Adrenal gland (tissue), 5 donors: ENCODE measurements around the gene SRCIN1.
"Not testable (repeated sequence)": the region's sequence is repeated elsewhere in the genome, so short reads cannot be mapped to it uniquely, and the experiment has no call there.

Source experiments
- CTCF ChIP-seq, 6 experiments: fragments of 450-650 bp in 4 of 6; fragments of 200-600 bp in 2 of 6; sonication (generic) in 1 of 6; IDR thresholded peaks; 1 replicate in 5 of 6; 2 replicates in 1 of 6; pipeline versions ENCODE4 v1.5.1 to v1.8.0; 2016 to 2021; ENCODE audit warnings: antibody characterized with exemption in 6 of 6, mild to moderate bottlenecking in 2 of 6, moderate library complexity in 1 of 6
- POLR2A ChIP-seq, 2 donors: fragments of 450-650 bp; IDR thresholded peaks; one replicate each; pipeline ENCODE4 v1.6.1; 2017; ENCODE audit warnings: antibody characterized with exemption in 2 of 2, mild to moderate bottlenecking in 2 of 2, moderate library complexity in 1 of 2
- donor health status: DM: no; HTN: no; CAD: no.

- TF ChIP-seq POLR2A, CTCF (IDR thresholded peaks at IDR 0.05): not testable (repeated sequence)
Observed at GRCh38 chr17:38528141-38528540, 77.6 kb downstream of the SRCIN1 start.
